Measurements from ENCODE around the gene ARID1B. TPM values are rescaled to one million over a fixed set of nuclear protein-coding genes. Genes with fewer than 3 reads are reported as not detected.

The ARID1B gene
- total RNA-seq, 1 experiment from 2014 or later = 42.8 TPM

GRCh38 chr6:156899071-156899470 lies 121.9 kb downstream of the ARID1B start:
- Histone ChIP-seq H2AFZ (no peak overlapping the region), H3K4me3 (no peak overlapping the region), H3K4me2 (no peak overlapping the region), H3F3A (ENCODE audit: insufficient read depth, low read depth) (no peaks in the 10 kb centered on the region), H3K27me3 (ENCODE audit: insufficient read depth, low read depth) (no peaks in the 10 kb centered on the region), H3K9me3 (ENCODE audit: insufficient read depth, low read depth) (no peaks in the 10 kb centered on the region), H3K27ac (no peak overlapping the region), H3K36me3 (ENCODE audit: low read depth) (no peaks in the 10 kb centered on the region), H4K20me1 (ENCODE audit: insufficient read depth) (0 out of 2 replicates have a peak, but pooled peaks cover 6% of the 10 kb centered on the region), H3K79me2 (ENCODE audit: low read depth) (peaks cover 15% of the 10 kb centered on the region; the same call in 1 of the 2 replicates), H3K4me1 (replicated peaks; ENCODE audit: insufficient read depth) (no peaks in the 10 kb centered on the region), H3K9me2 (ENCODE audit: insufficient read depth) (no peaks in the 10 kb centered on the region)
- POLR2A ChIA-PET (ENCODE audit: unreplicated experiment) = no interaction called here
- intact Hi-C loops (cut with micrococcal nuclease; ENCODE audit: unreplicated experiment) = no loop called here
- CTCF ChIA-PET = no interaction called here
- BruUV-seq (replicated peaks) = no TSS peak
- TF ChIP-seq, protein P1, sequence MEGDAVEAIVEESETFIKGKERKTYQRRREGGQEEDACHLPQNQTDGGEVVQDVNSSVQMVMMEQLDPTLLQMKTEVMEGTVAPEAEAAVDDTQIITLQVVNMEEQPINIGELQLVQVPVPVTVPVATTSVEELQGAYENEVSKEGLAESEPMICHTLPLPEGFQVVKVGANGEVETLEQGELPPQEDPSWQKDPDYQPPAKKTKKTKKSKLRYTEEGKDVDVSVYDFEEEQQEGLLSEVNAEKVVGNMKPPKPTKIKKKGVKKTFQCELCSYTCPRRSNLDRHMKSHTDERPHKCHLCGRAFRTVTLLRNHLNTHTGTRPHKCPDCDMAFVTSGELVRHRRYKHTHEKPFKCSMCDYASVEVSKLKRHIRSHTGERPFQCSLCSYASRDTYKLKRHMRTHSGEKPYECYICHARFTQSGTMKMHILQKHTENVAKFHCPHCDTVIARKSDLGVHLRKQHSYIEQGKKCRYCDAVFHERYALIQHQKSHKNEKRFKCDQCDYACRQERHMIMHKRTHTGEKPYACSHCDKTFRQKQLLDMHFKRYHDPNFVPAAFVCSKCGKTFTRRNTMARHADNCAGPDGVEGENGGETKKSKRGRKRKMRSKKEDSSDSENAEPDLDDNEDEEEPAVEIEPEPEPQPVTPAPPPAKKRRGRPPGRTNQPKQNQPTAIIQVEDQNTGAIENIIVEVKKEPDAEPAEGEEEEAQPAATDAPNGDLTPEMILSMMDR (conservative IDR thresholded peaks at IDR 0.05) = no peak
- TF ChIP-seq EZH2 (IDR thresholded peaks at IDR 0.05; ENCODE audit: low read depth) = no peak
- DNase-seq = no peak

- ChIA-PET POLR2A (ENCODE audit: unreplicated experiment) (no interaction called here), CTCF (no interaction called here)
- Histone ChIP-seq H3K27me3 (ENCODE audit: insufficient read depth, low read depth) (no peaks in the 10 kb centered on the region), H3K4me2 (no peak overlapping the region), H3K4me3 (no peak overlapping the region), H2AFZ (no peak overlapping the region), H3K27ac (no peak overlapping the region), H3K79me2 (ENCODE audit: low read depth) (peaks cover 15% of the 10 kb centered on the region; the same call in 1 of the 2 replicates), H3K9me2 (ENCODE audit: insufficient read depth) (no peaks in the 10 kb centered on the region), H3K36me3 (ENCODE audit: low read depth) (no peaks in the 10 kb centered on the region), H3F3A (ENCODE audit: insufficient read depth, low read depth) (no peaks in the 10 kb centered on the region), H4K20me1 (ENCODE audit: insufficient read depth) (0 out of 2 replicates have a peak, but pooled peaks cover 6% of the 10 kb centered on the region), H3K9me3 (ENCODE audit: insufficient read depth, low read depth) (no peaks in the 10 kb centered on the region), H3K4me1 (replicated peaks; ENCODE audit: insufficient read depth) (no peaks in the 10 kb centered on the region)
- BruUV-seq (replicated peaks) = no TSS peak
- TF ChIP-seq, protein P1 (conservative IDR thresholded peaks at IDR 0.05) = no peak
- no peak for TF ChIP-seq EZH2 (IDR thresholded peaks at IDR 0.05; ENCODE audit: low read depth)
- no peak for DNase-seq
- intact Hi-C loops (cut with micrococcal nuclease; ENCODE audit: unreplicated experiment) = no loop called here
Measured at GRCh38 chr6:156899532-156900135, 122.5 kb downstream of the ARID1B start.

DNA sequence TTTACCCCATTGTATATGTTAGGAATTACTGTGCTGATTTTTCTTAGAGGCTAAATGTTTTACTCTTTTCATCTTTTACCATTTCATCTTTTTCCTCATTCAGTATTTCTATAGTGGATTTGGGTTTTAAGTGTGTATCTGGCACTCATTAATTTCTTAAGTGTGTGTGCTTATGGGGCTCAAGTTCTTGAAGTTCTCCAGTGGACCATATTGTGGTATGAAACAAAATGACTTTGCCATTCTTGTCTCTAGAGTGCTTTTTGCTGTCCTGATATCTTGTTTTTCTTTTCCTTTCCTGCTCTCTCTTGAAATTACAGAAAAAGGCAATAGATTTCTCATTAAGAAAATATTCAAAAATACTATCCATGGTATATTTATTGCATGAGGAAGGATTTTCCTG lies 123.1 kb downstream of the ARID1B start:
- H3K4me2 ChIP-seq = no peak overlapping the region
- no peak overlapping the region for H3K4me3 ChIP-seq
- DNase-seq = no peak
- CTCF ChIA-PET = no interaction called here
- H3K9me2 ChIP-seq (ENCODE audit: insufficient read depth) = no peaks in the 10 kb centered on the region
- H3K4me1 ChIP-seq (replicated peaks; ENCODE audit: insufficient read depth) = no peaks in the 10 kb centered on the region
- no peak overlapping the region for H2AFZ ChIP-seq
- 0 out of 2 replicates have a peak, but pooled peaks cover 6% of the 10 kb centered on the region for H4K20me1 ChIP-seq (ENCODE audit: insufficient read depth)
- H3K36me3 ChIP-seq (ENCODE audit: low read depth) = no peaks in the 10 kb centered on the region
- no peaks in the 10 kb centered on the region for H3F3A ChIP-seq (ENCODE audit: insufficient read depth, low read depth)
- no peak for TF ChIP-seq EZH2 (IDR thresholded peaks at IDR 0.05; ENCODE audit: low read depth)
- TF ChIP-seq, protein P1 (conservative IDR thresholded peaks at IDR 0.05) = no peak
- BruUV-seq (replicated peaks) = no TSS peak
- H3K27me3 ChIP-seq (ENCODE audit: insufficient read depth, low read depth) = no peaks in the 10 kb centered on the region
- H3K9me3 ChIP-seq (ENCODE audit: insufficient read depth, low read depth) = no peaks in the 10 kb centered on the region
- POLR2A ChIA-PET (ENCODE audit: unreplicated experiment) = no interaction called here
- H3K27ac ChIP-seq = no peak overlapping the region
- peaks cover 15% of the 10 kb centered on the region; the same call in 1 of the 2 replicates for H3K79me2 ChIP-seq (ENCODE audit: low read depth)
- intact Hi-C loops (cut with micrococcal nuclease; ENCODE audit: unreplicated experiment) = no loop called here

Measured in PC-9 (cell line).